Measurements from ENCODE around the gene PROCA1.

PROCA1 gene

GRCh38 chr17:28698253-28698941, 13.3 kb downstream of the PROCA1 start:
- H3K4me3 ChIP-seq (ENCODE audit: control insufficient read depth, low read depth, low read length): no peak overlapping the region
- DNase-seq (ENCODE audit: low read depth): no peak
- TF ChIP-seq, protein P1, sequence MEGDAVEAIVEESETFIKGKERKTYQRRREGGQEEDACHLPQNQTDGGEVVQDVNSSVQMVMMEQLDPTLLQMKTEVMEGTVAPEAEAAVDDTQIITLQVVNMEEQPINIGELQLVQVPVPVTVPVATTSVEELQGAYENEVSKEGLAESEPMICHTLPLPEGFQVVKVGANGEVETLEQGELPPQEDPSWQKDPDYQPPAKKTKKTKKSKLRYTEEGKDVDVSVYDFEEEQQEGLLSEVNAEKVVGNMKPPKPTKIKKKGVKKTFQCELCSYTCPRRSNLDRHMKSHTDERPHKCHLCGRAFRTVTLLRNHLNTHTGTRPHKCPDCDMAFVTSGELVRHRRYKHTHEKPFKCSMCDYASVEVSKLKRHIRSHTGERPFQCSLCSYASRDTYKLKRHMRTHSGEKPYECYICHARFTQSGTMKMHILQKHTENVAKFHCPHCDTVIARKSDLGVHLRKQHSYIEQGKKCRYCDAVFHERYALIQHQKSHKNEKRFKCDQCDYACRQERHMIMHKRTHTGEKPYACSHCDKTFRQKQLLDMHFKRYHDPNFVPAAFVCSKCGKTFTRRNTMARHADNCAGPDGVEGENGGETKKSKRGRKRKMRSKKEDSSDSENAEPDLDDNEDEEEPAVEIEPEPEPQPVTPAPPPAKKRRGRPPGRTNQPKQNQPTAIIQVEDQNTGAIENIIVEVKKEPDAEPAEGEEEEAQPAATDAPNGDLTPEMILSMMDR (IDR thresholded peaks at IDR 0.05; ENCODE audit: control insufficient read depth, insufficient read depth, low read depth, low read length, missing control alignments): no peak

DNA sequence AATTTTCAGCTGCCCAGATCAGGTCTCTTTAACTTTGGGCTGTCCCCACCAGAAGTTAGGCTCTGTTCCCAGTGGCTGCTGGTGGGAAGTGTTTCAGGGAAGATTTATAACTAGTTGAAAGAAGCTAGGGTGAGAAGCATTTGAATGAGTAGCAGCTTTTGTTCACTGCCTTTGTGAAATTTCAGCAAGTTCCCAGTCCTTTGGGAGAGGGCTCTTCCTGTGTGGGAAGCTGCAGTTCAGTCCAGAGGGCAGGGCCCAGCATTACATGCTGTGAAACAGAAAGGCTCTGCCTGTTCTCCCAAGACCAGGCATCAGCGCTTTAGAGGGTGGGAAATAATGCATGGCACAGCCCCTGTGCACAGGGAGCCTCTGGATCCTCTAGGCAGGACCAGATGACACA, 17.8 kb downstream of the PROCA1 start:
- no peak for DNase-seq (ENCODE audit: low read depth)
- TF ChIP-seq, protein P1 (IDR thresholded peaks at IDR 0.05; ENCODE audit: control insufficient read depth, insufficient read depth, low read depth, low read length, missing control alignments): no peak
- no peak overlapping the region for H3K4me3 ChIP-seq (ENCODE audit: control insufficient read depth, low read depth, low read length)

DNA sequence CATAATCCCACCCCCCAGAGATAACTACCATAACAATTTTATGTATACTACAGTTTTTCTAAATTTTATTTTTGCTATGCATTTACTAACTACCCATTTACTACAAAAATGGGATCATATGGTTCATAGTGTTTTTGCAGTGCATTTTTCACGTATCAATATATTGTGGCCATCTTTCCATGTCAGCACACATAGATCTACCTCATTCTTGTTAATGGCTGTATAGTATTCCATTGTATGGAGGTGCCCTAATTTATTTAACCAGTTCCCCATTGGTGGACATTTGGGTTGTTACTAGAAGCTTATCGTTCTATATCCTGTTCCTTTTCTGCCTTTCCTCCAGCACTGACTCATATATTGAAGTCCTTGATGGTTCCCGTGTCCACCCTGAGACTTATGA, 22.7 kb downstream of the PROCA1 start:
- TF ChIP-seq, protein P1 (IDR thresholded peaks at IDR 0.05; ENCODE audit: control insufficient read depth, insufficient read depth, low read depth, low read length, missing control alignments): no peak
- no peak for DNase-seq (ENCODE audit: low read depth)

DNA sequence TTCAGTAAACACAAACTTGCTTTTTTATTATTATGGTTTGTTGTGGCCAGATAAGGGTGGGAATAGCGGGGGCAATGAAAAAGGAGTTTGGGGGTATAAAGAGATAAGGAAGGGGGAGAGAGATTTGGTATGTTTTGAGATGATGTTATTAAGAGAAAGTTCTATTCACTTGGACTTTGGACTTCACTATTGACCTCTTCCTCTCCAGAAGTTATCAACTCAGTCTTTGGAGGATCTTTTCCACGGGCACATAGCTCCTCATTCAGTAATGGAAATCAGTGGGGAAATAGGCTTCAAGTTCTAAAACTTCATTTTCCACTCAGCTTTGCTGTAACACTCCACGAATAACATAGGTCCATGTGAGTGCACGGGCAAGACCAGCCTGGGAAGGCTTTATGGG, 23.2 kb downstream of the PROCA1 start:
- no peak overlapping the region for H3K4me3 ChIP-seq (ENCODE audit: control insufficient read depth, low read depth, low read length)
- no peak for DNase-seq (ENCODE audit: low read depth)
- TF ChIP-seq, protein P1 (IDR thresholded peaks at IDR 0.05; ENCODE audit: control insufficient read depth, insufficient read depth, low read depth, low read length, missing control alignments): no peak

More for the DNA sequence above, 22.7 kb downstream of the PROCA1 start:
- H3K4me3 ChIP-seq (ENCODE audit: control insufficient read depth, low read depth, low read length): no peak overlapping the region

- TF ChIP-seq, protein P1 (IDR thresholded peaks at IDR 0.05; ENCODE audit: control insufficient read depth, insufficient read depth, low read depth, low read length, missing control alignments): no peak
- no peak for DNase-seq (ENCODE audit: low read depth)
- H3K4me3 ChIP-seq (ENCODE audit: control insufficient read depth, low read depth, low read length): no peak overlapping the region
Measured at GRCh38 chr17:28686296-28686695, 25.4 kb downstream of the PROCA1 start.

- no peak for DNase-seq (ENCODE audit: low read depth)
- TF ChIP-seq, protein P1 (IDR thresholded peaks at IDR 0.05; ENCODE audit: control insufficient read depth, insufficient read depth, low read depth, low read length, missing control alignments): no peak
- no peak overlapping the region for H3K4me3 ChIP-seq (ENCODE audit: control insufficient read depth, low read depth, low read length)
Measured at GRCh38 chr17:28685366-28685765, 26.3 kb downstream of the PROCA1 start.

All from AG09309 (cell line).